Esophagus muscularis mucosa (tissue), 3 donors: ENCODE results near the gene TET3.

Source experiments
- EP300 ChIP-seq: sonication (generic); formaldehyde crosslinking; IDR thresholded peaks from one replicate; pipeline ENCODE4 v1.6.1; 2017; ENCODE audit warnings: antibody characterized with exemption
- POLR2AphosphoS5 ChIP-seq, 2 donors: sonication (generic); formaldehyde crosslinking; IDR thresholded peaks; one replicate each; pipeline ENCODE4 v1.6.1; 2017; ENCODE audit warnings: antibody characterized with exemption in 2 of 2

DNA sequence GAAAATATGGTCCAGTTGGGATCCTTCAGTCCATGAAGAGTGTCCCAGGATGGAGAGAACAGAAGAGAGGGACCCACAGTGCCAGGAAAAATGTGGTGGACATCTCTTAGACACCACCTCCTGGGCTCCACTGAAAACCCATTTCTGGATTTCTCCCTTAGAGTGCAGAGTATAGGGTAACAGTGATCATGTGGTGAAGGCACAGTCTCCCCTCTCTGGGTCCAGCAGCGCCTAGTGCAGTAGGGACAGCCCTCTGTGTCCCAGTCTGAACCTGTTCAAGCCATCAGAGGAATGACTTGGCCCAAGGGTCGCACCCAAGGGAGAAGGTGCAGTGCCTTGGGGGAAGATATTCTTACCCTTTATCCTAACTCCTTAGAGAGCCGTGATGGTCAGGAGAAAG is 30.1 kb downstream of the TET3 start:
- no peak for TF ChIP-seq EP300
- no peak for TF ChIP-seq POLR2AphosphoS5 (IDR thresholded peaks at IDR 0.05)
